ENCODE measurements around the gene PIP5K1B.

- no peak for TF ChIP-seq POLR2A (IDR thresholded peaks at IDR 0.05)
- TF ChIP-seq CTCF (IDR thresholded peaks at IDR 0.05), result no peak
These were observed 22.6 kb downstream of the PIP5K1B start for GRCh38 chr9:68727636-68728035.

Data from uterus (tissue), 2 donors.